GM18951 (cell line): ENCODE data around the gene CEBPZ.

ENCODE experiments used
- POLR2A ChIP-seq: IDR thresholded peaks from 4 replicates; pipeline ENCODE4 v1.6.1; 2011; ENCODE audit warnings: mild to moderate bottlenecking; ENCODE audit not compliant: insufficient read length, insufficient read depth; ENCODE audit errors: extremely low read depth
- in situ Hi-C: fragments of 300-500 bp; cut with MboI; formaldehyde crosslinking; loops from one replicate; pipeline ENCODE4 v1.12.0; 2022; ENCODE audit warnings: low sequenced_read_pairs, mixed read lengths, inconsistent platforms; ENCODE audit not compliant: unreplicated experiment

Gene CEBPZ

GRCh38 chr2:37180640-37181039 lies 50.8 kb downstream of the CEBPZ start:
- TF ChIP-seq POLR2A = no peak
- in situ Hi-C loops = loop anchor here (25.0 kb wide), 1 partner anchor 707 kb away; no protein-coding TSS in a partner anchor

- no peak for TF ChIP-seq POLR2A
- in situ Hi-C loops = loop anchor here (25.0 kb wide), 1 partner anchor 707 kb away; no protein-coding TSS in a partner anchor
Measured at GRCh38 chr2:37180006-37180639, 51.3 kb downstream of the CEBPZ start.

GRCh38 chr2:37173741-37174140 lies 57.7 kb downstream of the CEBPZ start:
- no peak for TF ChIP-seq POLR2A
- in situ Hi-C loops = no loop called here

- TF ChIP-seq POLR2A = no peak
- in situ Hi-C loops = no loop called here
Measured at GRCh38 chr2:37171624-37171950, 59.8 kb downstream of the CEBPZ start.

GRCh38 chr2:37168217-37168981 lies 63.0 kb downstream of the CEBPZ start:
- in situ Hi-C loops = no loop called here
- no peak for TF ChIP-seq POLR2A

GRCh38 chr2:37167636-37168180 lies 63.7 kb downstream of the CEBPZ start:
- in situ Hi-C loops = no loop called here
- TF ChIP-seq POLR2A = no peak

GRCh38 chr2:37164757-37165156 lies 66.6 kb downstream of the CEBPZ start:
- TF ChIP-seq POLR2A = no peak
- in situ Hi-C loops = no loop called here

- in situ Hi-C loops = no loop called here
- TF ChIP-seq POLR2A = peak; percentile 66
Measured at GRCh38 chr2:37156857-37157714, 74.3 kb downstream of the CEBPZ start, which contains the start of gene EIF2AK2. Gene EIF2AK2, minus strand, starts transcription at chr2:37156980. Its CDS starts 9,174 bp downstream, at chr2:37147806.

GRCh38 chr2:37156071-37156856 lies 75.1 kb downstream of the CEBPZ start:
- in situ Hi-C loops = no loop called here
- TF ChIP-seq POLR2A = no peak

- in situ Hi-C loops = no loop called here
Measured at GRCh38 chr2:37154785-37155184, 76.6 kb downstream of the CEBPZ start.

GRCh38 chr2:37153224-37153623 lies 78.2 kb downstream of the CEBPZ start:
- in situ Hi-C loops = no loop called here

More at GRCh38 chr2:37154785-37155184, 76.6 kb downstream of the CEBPZ start:
- no peak for TF ChIP-seq POLR2A

More at GRCh38 chr2:37153224-37153623, 78.2 kb downstream of the CEBPZ start:
- no peak for TF ChIP-seq POLR2A
